CD4-positive, CD25-positive, alpha-beta regulatory T cell (primary cell): ENCODE data around the gene DSG2. TPM values are rescaled to one million over a fixed set of nuclear protein-coding genes. Genes with fewer than 3 reads are reported as not detected.

Source experiments
- ATAC-seq, 2 donors: fragments of 150-1000 bp; cut with Tn5 transposase; one replicate each; pipeline ENCODE4 v1.10.0; 2021; ENCODE audit warnings: low read depth in 2 of 2, moderate number of reproducible peaks in 2 of 2, moderate library complexity in 1 of 2
- DNase-seq, 3 donors: peaks; one replicate each; pipeline versions ENCODE4 v3.0.0 to v3.0.0-alpha.2; 2012 to 2022; ENCODE audit warnings: mixed read lengths in 1 of 3
- H3K27ac ChIP-seq: one replicate; pipeline ENCODE4 v1.7.0; 2013; ENCODE audit warnings: mild to moderate bottlenecking, low read length; ENCODE audit not compliant: insufficient read depth, poor library complexity, severe bottlenecking
- H3K27me3 ChIP-seq: one replicate; pipeline ENCODE4 v1.7.0; 2013; ENCODE audit warnings: low read length; ENCODE audit not compliant: control insufficient read depth, insufficient read depth
- H3K36me3 ChIP-seq: one replicate; pipeline ENCODE4 v1.7.0; 2013; ENCODE audit warnings: mild to moderate bottlenecking, low read length, moderate library complexity; ENCODE audit not compliant: control insufficient read depth, insufficient read depth
- H3K4me1 ChIP-seq: 2 replicates; pipeline ENCODE4 v1.7.0; 2013; ENCODE audit warnings: mild to moderate bottlenecking, low read length; ENCODE audit not compliant: insufficient read depth, control insufficient read depth, poor library complexity, severe bottlenecking
- H3K4me3 ChIP-seq: one replicate; pipeline ENCODE4 v1.7.0; 2013; ENCODE audit warnings: low read depth, mild to moderate bottlenecking, low read length, moderate library complexity
- H3K9me3 ChIP-seq, 2 experiments: 1 replicate in 1 of 2; 2 replicates in 1 of 2; pipeline ENCODE4 v1.7.0; 2013; ENCODE audit warnings: low read length in 2 of 2, mild to moderate bottlenecking in 1 of 2, moderate library complexity in 1 of 2; ENCODE audit not compliant: control insufficient read depth in 2 of 2
- H3K27ac Mint-ChIP-seq, 3 donors: one replicate each; pipeline ENCODE4 v1.8.0; 2020 to 2022; ENCODE audit warnings: mild to moderate bottlenecking in 3 of 3, mixed read lengths in 3 of 3, moderate library complexity in 2 of 3
- H3K27me3 Mint-ChIP-seq: one replicate; pipeline ENCODE4 v1.8.0; 2022; ENCODE audit warnings: mild to moderate bottlenecking, mixed read lengths
- H3K36me3 Mint-ChIP-seq: one replicate; pipeline ENCODE4 v1.8.0; 2020; ENCODE audit warnings: mixed read lengths
- H3K4me1 Mint-ChIP-seq, 4 donors: one replicate each; pipeline ENCODE4 v1.8.0; 2020 to 2022; ENCODE audit warnings: mixed read lengths in 4 of 4, mild to moderate bottlenecking in 1 of 4
- H3K4me3 Mint-ChIP-seq, 4 donors: one replicate each; pipeline ENCODE4 v1.8.0; 2020 to 2022; ENCODE audit warnings: mild to moderate bottlenecking in 4 of 4, mixed read lengths in 4 of 4, moderate library complexity in 3 of 4
- H3K9me3 Mint-ChIP-seq, 7 donors: one replicate each; pipeline ENCODE4 v1.8.0; 2020 to 2022; ENCODE audit warnings: mixed read lengths in 7 of 7, mild to moderate bottlenecking in 3 of 7, moderate library complexity in 2 of 7
- polyA plus RNA-seq, 4 donors: library from polyadenylated mRNA; unstranded; fragments of 300-500 nt; fragmentation: Illumina TruSeq; gene quantifications; one replicate each; pipeline ENCODE4 v1.2.3, GENCODE V29; 2021
- total RNA-seq: library from RNA; stranded (reverse); gene quantifications from one replicate; pipeline ENCODE4 v1.2.3, GENCODE V29; 2022

DSG2 gene
- total and polyA plus RNA-seq, 5 donors from 2014 or later: 0.10 TPM; not detected in 4

GRCh38 chr18:31483396-31483795, 14.6 kb upstream of the DSG2 start:
- H3K36me3 Mint-ChIP-seq: no peaks in the 10 kb centered on the region
- no peak overlapping the region for H3K27ac ChIP-seq
- no peaks in the 10 kb centered on the region for H3K27me3 ChIP-seq
- no peak overlapping the region for H3K27ac Mint-ChIP-seq
- no peaks in the 10 kb centered on the region for H3K4me1 ChIP-seq
- H3K4me3 Mint-ChIP-seq: no peak overlapping the region
- peaks cover 0 to 9% (median 0%) of the 10 kb centered on the region in 7 donors for H3K9me3 Mint-ChIP-seq
- ATAC-seq: no peak
- no peak overlapping the region for H3K4me3 ChIP-seq
- no peak for DNase-seq
- no peaks in the 10 kb centered on the region for H3K27me3 Mint-ChIP-seq
- no peaks in the 10 kb centered on the region for H3K9me3 ChIP-seq
- no peaks in the 10 kb centered on the region for H3K36me3 ChIP-seq
- H3K4me1 Mint-ChIP-seq: no peaks in the 10 kb centered on the region

DNA sequence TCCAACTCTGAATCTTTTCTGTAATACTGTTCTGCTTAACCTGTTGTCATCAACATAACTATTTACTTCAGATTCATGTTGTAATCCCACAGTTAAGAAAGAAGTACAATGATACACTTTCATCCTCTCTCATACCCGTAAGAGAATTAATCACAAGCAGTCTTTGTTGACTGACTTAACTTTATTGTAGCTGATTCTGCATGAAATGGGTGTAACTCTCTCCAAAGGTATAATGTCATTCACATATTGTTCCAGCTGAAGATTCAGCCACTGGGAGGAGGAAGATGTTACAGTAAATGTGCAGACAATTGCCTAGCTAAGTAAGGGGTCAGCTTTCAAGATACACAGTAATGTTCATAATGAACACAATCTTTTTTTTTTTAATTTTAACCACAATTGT, 13.5 kb upstream of the DSG2 start:
- Mint-ChIP-seq H3K27ac (no peak overlapping the region), H3K4me3 (no peak overlapping the region), H3K9me3 (peaks cover 0 to 6% (median under 1%) of the 10 kb centered on the region in 7 donors), H3K4me1 (no peaks in the 10 kb centered on the region), H3K27me3 (no peaks in the 10 kb centered on the region), H3K36me3 (no peaks in the 10 kb centered on the region)
- Histone ChIP-seq H3K36me3 (no peaks in the 10 kb centered on the region), H3K9me3 (no peaks in the 10 kb centered on the region), H3K4me1 (no peaks in the 10 kb centered on the region), H3K27ac (no peak overlapping the region), H3K27me3 (no peaks in the 10 kb centered on the region), H3K4me3 (no peak overlapping the region)
- DNase-seq: no peak
- no peak for ATAC-seq

GRCh38 chr18:31486165-31486564, 11.8 kb upstream of the DSG2 start:
- no peak overlapping the region for H3K27ac Mint-ChIP-seq
- ATAC-seq: no peak
- H3K36me3 ChIP-seq: no peaks in the 10 kb centered on the region

DNA sequence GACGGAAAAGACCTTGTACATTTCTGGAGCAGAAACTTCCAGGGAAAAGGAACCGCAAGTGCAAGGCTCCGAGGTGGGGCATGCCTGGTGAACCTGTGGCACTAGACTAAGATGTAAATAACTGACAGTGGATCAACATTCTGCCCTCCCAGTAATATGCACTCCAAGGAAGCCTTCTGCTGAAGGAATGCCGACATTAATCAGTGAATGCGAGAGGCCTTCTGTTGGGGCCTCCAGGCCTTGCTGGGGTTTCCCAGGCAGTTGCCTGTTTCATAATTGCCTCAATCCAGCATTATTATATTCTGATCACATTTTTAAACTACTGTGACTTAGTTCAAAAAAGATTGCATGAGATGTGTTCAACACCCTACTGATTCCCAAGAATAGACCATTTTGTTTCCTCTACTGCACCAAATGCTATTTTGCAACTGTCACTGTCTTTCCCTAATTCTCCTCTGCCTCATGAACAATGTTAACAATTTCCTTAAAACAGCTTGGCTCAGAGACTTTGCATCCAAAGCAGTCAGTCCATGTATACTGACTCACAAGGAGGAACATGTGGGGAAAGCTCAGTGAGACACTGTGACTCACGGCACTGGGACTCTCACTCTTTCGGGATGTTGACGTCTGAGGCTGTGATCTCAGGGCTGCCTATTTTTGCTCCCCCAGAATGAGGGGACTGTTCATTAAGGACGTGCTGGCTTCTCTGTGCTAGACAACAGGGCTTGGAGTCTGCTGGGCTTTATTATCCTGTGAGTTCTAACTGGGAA, 10.5 kb upstream of the DSG2 start:
- Mint-ChIP-seq H3K4me1 (no peaks in the 10 kb centered on the region), H3K27me3 (no peaks in the 10 kb centered on the region), H3K9me3 (peaks cover 0 to 7% (median 0%) of the 10 kb centered on the region in 7 donors), H3K36me3 (no peaks in the 10 kb centered on the region), H3K4me3 (no peak overlapping the region), H3K27ac (no peak overlapping the region)
- Histone ChIP-seq H3K9me3 (no peaks in the 10 kb centered on the region), H3K36me3 (no peaks in the 10 kb centered on the region), H3K27ac (no peak overlapping the region), H3K27me3 (no peaks in the 10 kb centered on the region), H3K4me1 (no peaks in the 10 kb centered on the region), H3K4me3 (no peak overlapping the region)
- DNase-seq: no peak
- no peak for ATAC-seq

More at GRCh38 chr18:31486165-31486564, 11.8 kb upstream of the DSG2 start:
- no peak overlapping the region for H3K4me3 Mint-ChIP-seq
- no peaks in the 10 kb centered on the region for H3K27me3 Mint-ChIP-seq
- no peak overlapping the region for H3K4me3 ChIP-seq
- H3K9me3 Mint-ChIP-seq: peaks cover 0 to 7% (median 0%) of the 10 kb centered on the region in 7 donors
- no peak for DNase-seq
- no peaks in the 10 kb centered on the region for H3K27me3 ChIP-seq
- H3K27ac ChIP-seq: no peak overlapping the region
- H3K9me3 ChIP-seq: no peaks in the 10 kb centered on the region
- H3K36me3 Mint-ChIP-seq: no peaks in the 10 kb centered on the region
- no peaks in the 10 kb centered on the region for H3K4me1 ChIP-seq
- H3K4me1 Mint-ChIP-seq: no peaks in the 10 kb centered on the region

DNA sequence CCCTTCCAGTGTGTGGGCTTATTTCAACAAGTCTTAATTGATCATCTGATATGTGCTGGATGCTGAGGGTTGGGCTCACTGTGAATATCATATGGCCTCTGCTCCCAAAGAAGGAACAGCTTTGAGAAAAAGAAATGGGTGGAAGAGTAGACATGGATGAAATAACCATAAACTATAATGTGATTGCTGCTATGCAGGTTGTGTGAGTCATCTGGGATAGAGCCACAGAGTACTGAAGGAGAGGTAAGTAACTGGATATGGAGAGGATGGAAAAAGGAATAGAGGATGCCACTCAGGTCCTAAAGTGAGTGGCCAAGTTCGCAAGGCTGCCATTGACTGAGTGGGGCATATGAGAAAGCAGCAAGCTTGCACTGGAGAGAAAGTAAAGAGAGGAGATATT, 8.7 kb upstream of the DSG2 start:
- no peaks in the 10 kb centered on the region for H3K9me3 ChIP-seq
- H3K36me3 ChIP-seq: no peaks in the 10 kb centered on the region
- Mint-ChIP-seq H3K36me3 (no peaks in the 10 kb centered on the region), H3K27me3 (no peaks in the 10 kb centered on the region), H3K4me3 (no peak overlapping the region), H3K4me1 (no peaks in the 10 kb centered on the region), H3K27ac (no peak overlapping the region), H3K9me3 (peaks cover 0 to 4% (median 1%) of the 10 kb centered on the region in 7 donors)
- H3K27ac ChIP-seq: no peak overlapping the region
- no peak for ATAC-seq
- H3K27me3 ChIP-seq: no peaks in the 10 kb centered on the region
- DNase-seq: no peak
- H3K4me3 ChIP-seq: no peak overlapping the region
- no peaks in the 10 kb centered on the region for H3K4me1 ChIP-seq

DNA sequence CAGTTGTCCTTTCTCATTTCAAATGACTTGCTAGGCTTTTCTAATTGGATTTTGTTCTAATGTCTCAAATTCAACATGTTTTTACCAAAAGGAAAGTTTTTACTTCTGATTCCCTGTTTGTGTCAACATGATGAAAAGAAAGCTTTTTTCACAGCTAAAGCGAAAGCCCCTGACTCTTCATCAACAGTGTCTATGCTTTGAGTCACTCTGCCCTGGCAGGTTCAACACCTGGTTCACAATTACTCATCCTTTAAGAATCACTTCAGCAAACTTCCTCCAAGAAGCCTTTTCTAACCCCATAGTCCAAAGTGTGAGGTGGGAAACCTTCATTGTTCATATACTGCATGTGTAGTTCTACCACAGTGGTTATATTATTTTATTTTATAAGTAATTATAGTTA, 7.6 kb upstream of the DSG2 start:
- Mint-ChIP-seq H3K36me3 (no peaks in the 10 kb centered on the region), H3K4me3 (no peak overlapping the region), H3K9me3 (peaks cover 0 to 4% (median 1%) of the 10 kb centered on the region in 7 donors), H3K27me3 (peaks cover 1% of the 10 kb centered on the region), H3K4me1 (no peaks in the 10 kb centered on the region), H3K27ac (no peak overlapping the region)
- Histone ChIP-seq H3K4me3 (no peak overlapping the region), H3K4me1 (no peaks in the 10 kb centered on the region), H3K36me3 (no peaks in the 10 kb centered on the region), H3K27me3 (no peaks in the 10 kb centered on the region), H3K9me3 (no peaks in the 10 kb centered on the region), H3K27ac (no peak overlapping the region)
- DNase-seq (no peak), ATAC-seq (no peak)

GRCh38 chr18:31490833-31491232, 7.1 kb upstream of the DSG2 start:
- H3K27me3 Mint-ChIP-seq: peaks cover 4% of the 10 kb centered on the region
- Histone ChIP-seq H3K36me3 (no peaks in the 10 kb centered on the region), H3K27me3 (no peaks in the 10 kb centered on the region), H3K27ac (no peak overlapping the region), H3K4me3 (no peak overlapping the region), H3K4me1 (no peaks in the 10 kb centered on the region), H3K9me3 (no peaks in the 10 kb centered on the region)
- no peak overlapping the region for H3K4me3 Mint-ChIP-seq
- H3K36me3 Mint-ChIP-seq: no peaks in the 10 kb centered on the region
- H3K27ac Mint-ChIP-seq: no peak overlapping the region
- H3K9me3 Mint-ChIP-seq: peaks cover 0 to 4% (median 1%) of the 10 kb centered on the region in 7 donors
- no peak for DNase-seq
- ATAC-seq: no peak
- H3K4me1 Mint-ChIP-seq: no peaks in the 10 kb centered on the region

DNA sequence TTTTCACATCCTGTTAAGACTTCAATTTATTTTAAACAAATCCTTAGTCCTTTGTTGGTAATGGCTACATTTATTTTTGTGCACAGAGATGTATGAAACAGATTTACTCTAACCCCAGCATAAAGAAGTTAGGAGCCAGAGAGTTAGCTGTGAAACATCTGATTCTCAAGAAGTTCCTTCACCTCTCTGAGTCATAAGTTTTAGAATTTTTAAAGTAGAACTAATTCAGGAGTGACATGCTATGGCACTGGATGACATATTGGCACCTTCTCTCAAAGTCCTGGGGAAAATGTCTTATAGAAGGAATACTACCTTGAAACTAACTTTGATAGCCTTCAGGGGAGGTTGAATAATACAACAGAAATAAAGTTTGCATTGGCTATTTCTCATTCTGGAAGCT, 6.4 kb upstream of the DSG2 start:
- no peak overlapping the region for H3K27ac Mint-ChIP-seq

More for the DNA sequence above, 6.4 kb upstream of the DSG2 start:
- no peak for ATAC-seq
- Histone ChIP-seq H3K9me3 (no peaks in the 10 kb centered on the region), H3K27me3 (no peaks in the 10 kb centered on the region), H3K4me3 (no peak overlapping the region), H3K27ac (no peak overlapping the region), H3K36me3 (no peaks in the 10 kb centered on the region), H3K4me1 (no peaks in the 10 kb centered on the region)
- peaks cover 0 to 4% (median 1%) of the 10 kb centered on the region in 7 donors for H3K9me3 Mint-ChIP-seq
- DNase-seq: no peak
- H3K27me3 Mint-ChIP-seq: peaks cover 4% of the 10 kb centered on the region
- H3K36me3 Mint-ChIP-seq: no peaks in the 10 kb centered on the region
- no peaks in the 10 kb centered on the region for H3K4me1 Mint-ChIP-seq
- no peak overlapping the region for H3K4me3 Mint-ChIP-seq
